Measurements from ENCODE around the gene MOSMO. TPM values are rescaled to one million over a fixed set of nuclear protein-coding genes. Genes with fewer than 3 reads are reported as not detected.

MOSMO gene
- polyA plus RNA-seq, 1 of the 3 experiments (the other 2 are of a cell fraction): 8.0 TPM

DNA sequence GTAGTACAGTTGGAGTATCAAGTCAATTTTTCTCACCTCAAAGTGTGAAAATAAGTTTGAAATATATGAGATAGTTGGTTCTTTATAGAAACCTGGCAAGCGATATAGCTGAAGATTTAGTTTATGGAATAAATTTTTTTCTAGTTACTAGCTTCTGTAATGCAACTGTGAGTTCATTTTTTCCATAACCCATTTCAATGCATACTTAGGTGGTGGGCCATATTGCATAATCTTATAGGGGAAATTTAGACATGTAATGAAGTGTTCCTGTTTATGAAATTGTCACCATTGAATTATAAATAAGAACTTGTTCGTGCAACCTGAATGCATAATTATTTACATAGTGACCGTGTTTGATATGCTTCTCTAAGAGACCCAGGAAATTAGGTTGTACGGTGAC is 9.0 kb downstream of the MOSMO start:
- 91% methylated on average over 4 of the region's 4 CpGs for WGBS (ENCODE audit: low lambda C conversion rate)
- TF ChIP-seq NFIC (IDR thresholded peaks at IDR 0.05; ENCODE audit: borderline replicate concordance) (no peak), RAD21 (IDR thresholded peaks at IDR 0.05; ENCODE audit: low read length) (no peak), EZH2phosphoT487 (IDR thresholded peaks at IDR 0.05; ENCODE audit: borderline replicate concordance, low read depth) (no peak), JUND (IDR thresholded peaks at IDR 0.05) (no peak), POLR2AphosphoS5 (IDR thresholded peaks at IDR 0.05; ENCODE audit: low read depth, low read length) (no peak), EP300 (IDR thresholded peaks at IDR 0.05; ENCODE audit: borderline replicate concordance in 1 of 2, low read depth in 1 of 2, low read length in 1 of 2) (no peak), FOSL2 (IDR thresholded peaks at IDR 0.05; ENCODE audit: borderline replicate concordance, low read depth) (no peak), FOXJ3 (CRISPR knock-in tag; IDR thresholded peaks at IDR 0.05) (no peak), RFX5 (IDR thresholded peaks at IDR 0.05; ENCODE audit: low read length) (no peak), GATA2 (CRISPR knock-in tag; IDR thresholded peaks at IDR 0.05) (no peak), MEF2A (IDR thresholded peaks at IDR 0.05; ENCODE audit: borderline replicate concordance, low read depth) (no peak)
- TF ChIP-seq, protein P1, sequence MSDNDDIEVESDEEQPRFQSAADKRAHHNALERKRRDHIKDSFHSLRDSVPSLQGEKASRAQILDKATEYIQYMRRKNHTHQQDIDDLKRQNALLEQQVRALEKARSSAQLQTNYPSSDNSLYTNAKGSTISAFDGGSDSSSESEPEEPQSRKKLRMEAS (IDR thresholded peaks at IDR 0.05; ENCODE audit: low read depth): no peak
- TF ChIP-seq, protein P2, sequence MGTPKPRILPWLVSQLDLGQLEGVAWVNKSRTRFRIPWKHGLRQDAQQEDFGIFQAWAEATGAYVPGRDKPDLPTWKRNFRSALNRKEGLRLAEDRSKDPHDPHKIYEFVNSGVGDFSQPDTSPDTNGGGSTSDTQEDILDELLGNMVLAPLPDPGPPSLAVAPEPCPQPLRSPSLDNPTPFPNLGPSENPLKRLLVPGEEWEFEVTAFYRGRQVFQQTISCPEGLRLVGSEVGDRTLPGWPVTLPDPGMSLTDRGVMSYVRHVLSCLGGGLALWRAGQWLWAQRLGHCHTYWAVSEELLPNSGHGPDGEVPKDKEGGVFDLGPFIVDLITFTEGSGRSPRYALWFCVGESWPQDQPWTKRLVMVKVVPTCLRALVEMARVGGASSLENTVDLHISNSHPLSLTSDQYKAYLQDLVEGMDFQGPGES (IDR thresholded peaks at IDR 0.05; ENCODE audit: low read depth, low read length): no peak
- TF ChIP-seq, protein P3, sequence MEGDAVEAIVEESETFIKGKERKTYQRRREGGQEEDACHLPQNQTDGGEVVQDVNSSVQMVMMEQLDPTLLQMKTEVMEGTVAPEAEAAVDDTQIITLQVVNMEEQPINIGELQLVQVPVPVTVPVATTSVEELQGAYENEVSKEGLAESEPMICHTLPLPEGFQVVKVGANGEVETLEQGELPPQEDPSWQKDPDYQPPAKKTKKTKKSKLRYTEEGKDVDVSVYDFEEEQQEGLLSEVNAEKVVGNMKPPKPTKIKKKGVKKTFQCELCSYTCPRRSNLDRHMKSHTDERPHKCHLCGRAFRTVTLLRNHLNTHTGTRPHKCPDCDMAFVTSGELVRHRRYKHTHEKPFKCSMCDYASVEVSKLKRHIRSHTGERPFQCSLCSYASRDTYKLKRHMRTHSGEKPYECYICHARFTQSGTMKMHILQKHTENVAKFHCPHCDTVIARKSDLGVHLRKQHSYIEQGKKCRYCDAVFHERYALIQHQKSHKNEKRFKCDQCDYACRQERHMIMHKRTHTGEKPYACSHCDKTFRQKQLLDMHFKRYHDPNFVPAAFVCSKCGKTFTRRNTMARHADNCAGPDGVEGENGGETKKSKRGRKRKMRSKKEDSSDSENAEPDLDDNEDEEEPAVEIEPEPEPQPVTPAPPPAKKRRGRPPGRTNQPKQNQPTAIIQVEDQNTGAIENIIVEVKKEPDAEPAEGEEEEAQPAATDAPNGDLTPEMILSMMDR (IDR thresholded peaks at IDR 0.05): no peak
- TF ChIP-seq, protein P4, sequence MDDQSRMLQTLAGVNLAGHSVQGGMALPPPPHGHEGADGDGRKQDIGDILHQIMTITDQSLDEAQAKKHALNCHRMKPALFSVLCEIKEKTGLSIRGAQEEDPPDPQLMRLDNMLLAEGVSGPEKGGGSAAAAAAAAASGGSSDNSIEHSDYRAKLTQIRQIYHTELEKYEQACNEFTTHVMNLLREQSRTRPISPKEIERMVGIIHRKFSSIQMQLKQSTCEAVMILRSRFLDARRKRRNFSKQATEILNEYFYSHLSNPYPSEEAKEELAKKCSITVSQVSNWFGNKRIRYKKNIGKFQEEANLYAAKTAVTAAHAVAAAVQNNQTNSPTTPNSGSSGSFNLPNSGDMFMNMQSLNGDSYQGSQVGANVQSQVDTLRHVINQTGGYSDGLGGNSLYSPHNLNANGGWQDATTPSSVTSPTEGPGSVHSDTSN (IDR thresholded peaks at IDR 0.05): no peak
- TF ChIP-seq, protein P5, sequence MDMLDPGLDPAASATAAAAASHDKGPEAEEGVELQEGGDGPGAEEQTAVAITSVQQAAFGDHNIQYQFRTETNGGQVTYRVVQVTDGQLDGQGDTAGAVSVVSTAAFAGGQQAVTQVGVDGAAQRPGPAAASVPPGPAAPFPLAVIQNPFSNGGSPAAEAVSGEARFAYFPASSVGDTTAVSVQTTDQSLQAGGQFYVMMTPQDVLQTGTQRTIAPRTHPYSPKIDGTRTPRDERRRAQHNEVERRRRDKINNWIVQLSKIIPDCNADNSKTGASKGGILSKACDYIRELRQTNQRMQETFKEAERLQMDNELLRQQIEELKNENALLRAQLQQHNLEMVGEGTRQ (IDR thresholded peaks at IDR 0.05; ENCODE audit: borderline replicate concordance, low read depth, low read length): no peak
- H3K9ac ChIP-seq: no peak overlapping the region
- no peak overlapping the region for H3K4me3 ChIP-seq (ENCODE audit: low read depth in 2 of 2, low read length in 1 of 2)
- ChIA-PET POLR2A (interaction anchor here (1.1 kb wide), 1 partner anchor 9 kb away, joined by 5 read pairs; the partner anchor contains the start of gene MOSMO), CTCF (interaction anchor here (0.8 to 3.3 kb wide), 5 partner anchors 9 to 61 kb away, joined by 3 to 18 read pairs (median 3); partner anchors contain the start of gene MOSMO)
- peaks cover 90% of the 10 kb centered on the region for H3K79me2 ChIP-seq (ENCODE audit: insufficient read depth)
- H2AFZ ChIP-seq (ENCODE audit: low read depth): no peak overlapping the region
- no peaks in the 10 kb centered on the region for H3K9me3 ChIP-seq
- H3K4me2 ChIP-seq: no peak overlapping the region
- H4K20me1 ChIP-seq (ENCODE audit: insufficient read depth): peaks cover 63% of the 10 kb centered on the region
- H3K27ac ChIP-seq (ENCODE audit: low read depth in 2 of 2, low read length in 1 of 2): no peak overlapping the region
- H3F3A ChIP-seq (replicated peaks; ENCODE audit: insufficient read depth): peaks cover 3% of the 10 kb centered on the region
- no peaks in the 10 kb centered on the region for H3K36me3 ChIP-seq (replicated peaks in 1 of 2; ENCODE audit: control insufficient read depth in 1 of 2, insufficient read depth in 2 of 2, low read length in 1 of 2)
- DNase-seq: no peak
- peaks cover 0 to 4% of the 10 kb centered on the region in 2 experiments; a peak in 1 of 4 replicates for H3K4me1 ChIP-seq (ENCODE audit: control insufficient read depth in 1 of 2, insufficient read depth in 2 of 2, low read depth in 1 of 2, low read length in 1 of 2)
- H3K27me3 ChIP-seq (ENCODE audit: insufficient read depth): no peaks in the 10 kb centered on the region
- no peaks in the 10 kb centered on the region for H3K9me2 ChIP-seq
